HG03439 (cell line): ENCODE results near the gene HASPIN.
"Not testable (repeated sequence)": the region's sequence is repeated elsewhere in the genome, so short reads cannot be mapped to it uniquely, and the experiment has no call there.

ENCODE experiments used
- ATAC-seq: cut with Tn5 transposase; IDR thresholded peaks from one replicate; pipeline ENCODE4 v1.9.1; 2021; ENCODE audit warnings: mild to moderate bottlenecking, moderate library complexity; ENCODE audit not compliant: unreplicated experiment

The HASPIN gene

DNA sequence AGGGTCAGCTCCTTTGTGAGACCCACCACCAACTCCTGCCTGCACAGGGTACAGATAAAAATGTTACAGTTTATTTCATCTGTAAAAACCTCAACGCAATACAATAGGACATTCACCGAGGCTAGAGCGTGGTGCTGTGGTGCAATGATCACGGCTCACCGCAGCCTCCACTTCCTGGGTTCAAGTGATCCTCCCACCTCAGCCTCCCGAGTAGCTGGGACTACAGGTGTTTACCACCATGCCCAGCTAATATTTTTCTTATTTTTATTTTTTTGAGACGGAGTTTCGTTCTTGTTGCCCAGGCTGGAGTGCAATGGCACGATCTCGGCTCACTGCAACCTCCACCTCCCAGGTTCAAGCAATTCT, 11.2 kb downstream of the HASPIN start:
- ATAC-seq: not testable (repeated sequence)

DNA sequence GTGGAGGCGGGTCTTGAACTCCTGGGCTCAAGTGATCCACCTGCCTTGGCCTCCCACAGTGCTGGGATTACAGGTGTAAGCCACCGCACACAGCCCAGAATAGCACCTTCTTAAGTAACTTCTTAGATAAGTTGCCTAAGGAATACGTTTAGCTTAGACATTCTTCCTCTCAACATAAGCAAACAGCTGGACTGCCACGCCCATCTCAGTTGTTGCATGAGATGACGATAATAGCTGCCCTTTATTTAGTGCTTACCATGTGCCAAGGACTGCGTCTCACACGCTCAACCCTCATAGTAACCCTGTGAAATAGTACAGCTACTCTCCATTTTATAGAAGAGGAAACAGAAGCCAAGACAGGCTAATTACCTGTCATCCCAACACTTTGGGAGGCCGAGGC, 11.8 kb downstream of the HASPIN start:
- ATAC-seq: no peak

DNA sequence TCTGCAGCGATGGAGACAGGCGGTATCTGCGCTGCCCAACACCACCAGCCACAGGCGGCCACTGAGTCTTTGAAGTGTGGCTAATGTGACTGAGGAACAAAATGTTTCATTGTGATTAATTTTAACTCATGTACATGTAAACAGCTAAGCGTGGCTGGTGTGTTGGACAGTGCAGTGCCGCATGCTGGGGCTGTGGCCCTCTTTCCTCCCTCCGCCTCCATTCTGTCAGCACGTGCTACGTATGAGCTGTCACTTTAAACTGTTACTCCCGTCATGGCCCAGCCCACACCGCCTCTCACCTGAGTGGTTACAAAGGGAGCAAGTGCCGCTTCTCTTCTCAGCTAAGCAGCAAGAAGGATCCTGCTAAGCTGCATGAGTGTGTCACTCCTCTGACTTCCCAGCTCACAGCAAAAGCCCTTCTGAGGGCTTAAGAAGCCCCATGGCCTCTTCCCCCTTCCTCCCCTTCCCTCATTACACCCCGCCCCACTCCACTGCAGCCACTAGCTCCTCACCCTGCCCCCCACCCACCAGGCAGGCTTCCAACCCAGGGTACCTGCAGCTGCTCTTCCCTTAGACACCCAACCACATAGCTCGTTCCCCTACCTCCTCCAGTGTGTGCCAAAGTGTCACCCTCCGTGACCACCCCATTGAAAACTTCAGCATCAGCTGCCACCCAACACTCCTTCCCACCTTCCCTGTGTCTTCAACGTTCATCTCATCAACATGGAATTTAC, 15.0 kb downstream of the HASPIN start:
- no peak for ATAC-seq

DNA sequence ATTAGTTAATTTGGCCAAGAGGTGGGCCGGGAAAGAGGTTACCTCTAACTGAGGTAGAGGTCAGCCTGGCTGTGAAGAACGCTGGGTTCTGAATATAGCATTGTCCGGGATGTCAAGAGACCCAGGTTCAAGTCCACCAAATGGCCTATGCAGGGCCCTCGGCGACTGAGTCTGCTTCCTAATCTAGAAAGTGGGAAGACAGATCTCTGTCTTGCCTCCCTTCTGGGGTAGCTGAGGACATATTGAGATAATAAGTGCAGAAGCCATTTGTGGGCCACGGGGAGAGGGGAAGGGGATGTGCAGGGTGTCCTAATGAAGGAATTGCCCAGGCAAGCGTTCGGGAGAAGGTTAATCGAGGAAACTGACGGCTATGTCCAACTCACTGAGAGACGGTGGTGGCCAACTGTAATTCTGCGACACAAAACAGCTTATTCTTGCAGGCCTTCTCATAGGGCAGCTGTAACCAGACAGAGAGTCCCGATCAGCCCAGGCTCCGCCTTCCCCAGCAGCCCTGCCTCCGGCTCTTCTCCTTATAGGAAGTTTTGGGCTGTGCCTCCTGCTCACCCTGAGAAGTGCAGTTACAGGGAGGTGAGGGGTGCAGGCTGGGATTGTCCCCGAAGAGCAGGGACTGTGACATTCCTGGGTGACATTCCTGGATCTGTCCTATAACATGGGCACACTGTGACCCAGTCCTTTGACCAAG, 15.9 kb downstream of the HASPIN start:
- ATAC-seq: no peak

DNA sequence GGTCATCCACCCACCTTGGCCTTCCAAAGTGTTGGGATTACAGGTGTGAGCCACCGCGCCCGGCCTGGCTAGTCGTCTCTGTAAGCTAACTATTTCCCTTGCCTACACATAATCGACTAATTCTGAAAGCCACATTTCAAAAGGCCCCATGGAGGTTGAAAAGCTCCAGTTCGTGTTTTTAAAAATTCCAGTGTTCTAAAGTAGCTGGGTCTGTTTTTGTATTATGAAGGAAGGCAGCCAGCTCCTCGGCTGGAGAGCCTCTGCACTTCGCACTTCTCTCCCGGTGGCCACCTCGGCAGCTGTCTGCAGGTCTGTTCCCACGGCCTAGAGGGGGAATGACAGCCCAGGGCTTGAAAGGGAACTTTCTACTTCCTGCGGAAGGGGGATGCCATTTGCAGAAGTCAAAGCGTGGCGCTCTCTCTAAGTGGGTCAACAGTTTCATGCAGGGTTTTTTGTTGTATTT, 16.9 kb downstream of the HASPIN start:
- no peak for ATAC-seq

DNA sequence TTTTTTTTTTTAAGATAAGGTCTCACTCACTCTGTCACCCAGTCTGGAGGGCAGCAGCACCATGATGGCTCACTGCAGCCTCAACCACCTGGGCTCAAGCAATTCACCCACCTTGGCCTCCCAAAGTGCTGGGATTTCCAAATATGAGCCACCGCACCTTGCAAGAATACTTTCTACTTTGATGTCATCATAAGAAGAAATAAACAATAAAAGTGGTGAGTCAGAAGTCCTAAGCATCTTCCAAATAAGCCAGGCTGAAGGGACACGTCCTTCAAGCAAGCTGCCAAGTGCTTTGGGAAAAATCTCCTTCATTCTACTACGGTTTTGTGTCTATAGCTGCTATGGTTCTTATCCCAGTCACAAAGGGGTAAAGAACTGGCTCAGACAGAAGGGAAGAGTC, 20.3 kb downstream of the HASPIN start:
- ATAC-seq: no peak

DNA sequence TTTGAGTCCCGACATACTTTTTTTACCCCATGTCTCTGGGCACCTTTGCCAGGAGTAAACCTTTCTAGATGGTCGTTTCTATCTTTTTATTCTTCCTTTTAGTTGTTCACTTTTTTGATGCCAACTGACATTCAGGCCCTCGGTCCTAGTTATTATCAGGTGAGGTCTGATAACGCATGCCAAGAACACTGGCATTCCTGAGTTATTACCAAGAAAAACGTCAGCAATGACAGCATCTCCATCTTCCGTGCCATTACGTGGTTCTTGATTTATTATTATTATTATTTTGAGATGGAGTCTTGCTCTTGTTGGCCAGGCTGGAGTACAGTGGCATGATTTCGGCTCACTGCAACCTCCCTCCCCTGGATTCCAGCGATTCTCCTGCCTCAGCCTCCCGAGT, 21.4 kb downstream of the HASPIN start:
- no peak for ATAC-seq

DNA sequence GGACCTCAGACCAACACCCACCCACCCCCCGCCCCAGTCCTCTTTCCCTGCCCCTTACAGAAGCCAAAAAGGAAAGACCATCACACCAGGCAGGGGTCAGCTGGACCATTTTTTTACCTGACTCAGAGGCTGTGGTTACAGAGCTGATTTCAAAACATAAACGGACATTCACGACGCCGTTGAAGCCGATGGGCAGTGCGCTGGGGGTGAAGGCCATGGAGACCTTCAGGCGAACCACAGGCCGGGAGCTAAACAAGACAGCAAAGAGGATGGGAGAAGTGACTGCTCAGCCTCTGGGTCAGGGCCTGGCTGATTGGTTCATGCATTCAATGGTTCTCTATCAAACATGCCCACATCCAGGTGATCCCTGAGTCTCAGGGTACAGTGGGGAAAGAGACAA, 24.1 kb downstream of the HASPIN start:
- ATAC-seq: no peak

DNA sequence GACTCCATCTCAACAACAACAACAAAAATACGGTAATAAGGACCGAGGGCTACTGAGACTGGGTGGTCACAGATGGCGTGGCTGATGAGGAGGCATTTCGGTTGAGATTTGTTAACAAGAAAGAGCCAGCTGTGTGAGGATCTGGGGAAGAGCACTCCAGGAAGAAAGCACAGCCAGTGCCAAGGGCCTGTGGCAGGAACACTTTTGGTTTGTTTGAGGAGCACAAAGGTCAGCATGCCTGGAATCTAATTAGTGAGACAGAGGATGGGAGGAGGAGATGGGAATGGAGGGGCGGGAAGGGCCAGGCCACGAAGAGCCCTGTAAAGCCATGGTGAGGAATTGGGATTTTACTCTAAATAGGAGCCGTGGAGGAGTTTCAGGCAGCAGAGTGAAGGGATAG, 24.9 kb downstream of the HASPIN start:
- ATAC-seq: no peak

DNA sequence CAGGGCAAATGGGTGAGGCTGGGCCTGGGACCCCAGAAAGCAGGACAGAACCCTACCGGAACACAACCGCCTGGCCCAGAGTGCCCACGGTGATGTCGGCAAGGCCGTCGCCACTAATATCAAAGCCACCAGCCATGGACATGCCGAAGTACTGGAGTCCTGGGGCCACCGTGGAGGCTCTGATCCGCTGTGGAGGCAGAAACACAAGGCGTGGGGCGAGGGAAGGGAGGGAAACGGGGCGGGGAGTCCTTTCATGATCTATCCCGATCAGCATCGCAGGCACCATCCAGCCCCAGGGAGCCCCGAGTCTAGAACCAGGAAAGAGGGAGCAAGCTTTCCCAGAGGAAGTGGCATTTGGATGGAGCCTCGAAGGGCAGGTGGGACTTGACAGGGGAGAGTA, 26.6 kb downstream of the HASPIN start:
- ATAC-seq: no peak

DNA sequence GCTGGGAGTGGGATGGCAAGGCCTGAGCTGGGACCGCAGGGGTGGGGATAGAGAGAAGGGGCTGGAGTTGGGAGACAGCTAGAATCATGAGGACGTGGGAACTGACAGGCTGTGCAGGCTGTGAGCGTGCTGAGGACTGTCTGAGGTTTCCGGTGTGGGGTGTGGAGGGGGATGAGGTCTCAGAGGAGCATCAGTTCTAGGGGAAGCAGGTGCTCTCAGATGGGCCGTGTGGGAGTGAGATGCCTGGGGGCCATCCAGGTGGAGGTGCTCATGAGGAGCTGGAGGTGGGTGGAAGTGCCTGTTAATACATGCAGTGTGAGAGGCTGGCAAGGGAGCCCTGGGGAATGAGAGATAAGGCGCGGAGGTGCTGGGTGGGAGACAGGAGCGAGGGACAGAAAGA, 27.2 kb downstream of the HASPIN start:
- no peak for ATAC-seq

DNA sequence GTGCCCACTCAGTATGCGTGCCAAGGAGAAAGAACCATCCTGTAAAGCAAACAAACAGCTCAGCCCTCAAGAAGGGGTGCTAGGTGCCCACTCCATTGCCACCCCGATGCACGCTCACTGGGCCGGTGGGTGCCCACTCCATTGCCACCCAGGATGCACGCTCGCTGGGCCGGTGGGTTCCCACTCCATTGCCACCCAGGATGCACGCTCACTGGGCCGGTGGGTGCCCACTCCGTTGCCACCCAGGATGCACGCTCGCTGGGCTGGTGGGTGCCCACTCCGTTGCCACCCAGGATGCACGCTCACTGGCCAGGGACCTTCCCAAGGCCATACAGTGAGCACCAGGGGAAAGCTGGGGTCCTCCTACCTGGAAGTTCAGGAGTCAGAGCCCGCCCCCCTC, 28.1 kb downstream of the HASPIN start:
- ATAC-seq: no peak

DNA sequence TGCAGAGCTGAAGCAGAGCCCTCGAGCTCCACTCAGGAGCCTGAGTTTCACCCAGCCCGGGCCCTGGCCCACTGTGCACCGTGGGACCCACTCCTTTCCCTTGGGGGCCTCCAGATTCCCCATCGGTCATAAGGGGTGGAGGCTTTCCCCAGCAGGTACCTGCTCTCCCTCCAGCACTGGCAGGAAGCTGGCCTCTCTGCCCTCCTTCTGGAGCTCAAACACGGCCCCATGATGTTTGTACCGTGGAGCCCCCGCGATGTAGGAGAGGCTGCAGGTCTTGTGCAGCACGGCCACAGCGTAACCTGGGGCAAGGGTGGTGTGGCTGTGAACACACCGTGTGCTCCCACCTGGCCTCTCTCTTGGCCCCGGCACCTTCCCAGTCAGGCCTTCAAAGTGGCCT, 29.9 kb downstream of the HASPIN start:
- no peak for ATAC-seq

DNA sequence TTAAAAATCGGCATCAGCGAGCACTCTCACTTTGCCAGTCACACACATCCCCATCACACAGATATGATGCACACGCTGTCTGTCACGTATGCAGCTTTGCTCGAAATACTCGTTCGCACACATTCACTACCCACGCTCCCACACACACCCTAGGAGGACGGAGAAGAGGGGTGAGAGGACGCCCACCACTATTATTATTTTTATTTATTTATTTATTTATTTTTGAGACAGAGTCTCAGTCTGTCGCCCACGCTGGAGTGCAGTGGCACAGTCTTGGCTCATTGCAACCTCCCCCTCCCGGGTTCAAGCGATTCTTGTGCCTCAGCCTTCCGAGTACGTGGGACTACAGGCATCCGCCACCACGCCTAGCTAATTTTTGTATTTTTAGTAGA, 30.4 kb downstream of the HASPIN start:
- no peak for ATAC-seq

DNA sequence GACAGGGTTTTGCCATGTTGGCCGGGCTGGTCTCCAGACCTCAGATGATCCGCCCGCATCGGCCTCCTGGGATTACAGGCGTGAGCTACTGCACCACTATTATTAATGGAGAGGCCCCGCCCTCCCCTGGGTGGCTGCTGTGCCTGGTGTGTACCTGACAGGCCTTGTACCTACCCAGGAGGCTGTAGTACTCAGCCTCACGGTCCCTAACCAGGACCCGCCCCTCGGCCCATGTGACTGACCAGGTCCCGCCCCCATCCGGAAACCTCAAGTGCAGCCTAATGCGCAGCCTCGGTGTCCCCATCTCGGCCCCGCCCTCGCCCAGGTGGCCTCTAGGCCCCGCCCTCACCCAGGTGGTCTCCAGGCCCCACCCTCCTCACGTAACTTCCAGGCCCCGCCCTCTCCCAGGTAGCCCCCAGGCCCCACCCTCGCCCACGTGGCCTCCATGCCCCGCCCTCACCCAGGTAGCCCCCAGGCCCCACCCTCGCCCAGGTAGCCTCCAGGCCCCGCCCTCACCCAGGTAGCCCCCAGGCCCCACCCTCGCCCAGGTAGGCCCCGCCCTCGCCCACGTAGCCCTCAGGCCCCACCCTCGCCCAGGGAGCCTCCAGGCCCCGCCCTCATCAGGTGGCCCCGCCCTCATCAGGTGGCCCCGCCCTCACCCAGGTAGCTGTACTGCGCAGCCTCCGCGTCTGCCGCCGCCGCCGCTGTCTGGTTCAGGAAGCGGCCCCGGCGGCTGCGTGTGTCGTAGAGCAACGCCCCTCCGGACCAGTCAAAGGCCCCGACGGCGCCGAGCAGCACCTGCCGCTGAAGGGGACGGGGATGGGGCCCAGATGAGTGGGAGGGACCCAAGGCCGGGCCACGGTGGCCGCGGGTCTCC, 31.0 kb downstream of the HASPIN start:
- no peak for ATAC-seq

DNA sequence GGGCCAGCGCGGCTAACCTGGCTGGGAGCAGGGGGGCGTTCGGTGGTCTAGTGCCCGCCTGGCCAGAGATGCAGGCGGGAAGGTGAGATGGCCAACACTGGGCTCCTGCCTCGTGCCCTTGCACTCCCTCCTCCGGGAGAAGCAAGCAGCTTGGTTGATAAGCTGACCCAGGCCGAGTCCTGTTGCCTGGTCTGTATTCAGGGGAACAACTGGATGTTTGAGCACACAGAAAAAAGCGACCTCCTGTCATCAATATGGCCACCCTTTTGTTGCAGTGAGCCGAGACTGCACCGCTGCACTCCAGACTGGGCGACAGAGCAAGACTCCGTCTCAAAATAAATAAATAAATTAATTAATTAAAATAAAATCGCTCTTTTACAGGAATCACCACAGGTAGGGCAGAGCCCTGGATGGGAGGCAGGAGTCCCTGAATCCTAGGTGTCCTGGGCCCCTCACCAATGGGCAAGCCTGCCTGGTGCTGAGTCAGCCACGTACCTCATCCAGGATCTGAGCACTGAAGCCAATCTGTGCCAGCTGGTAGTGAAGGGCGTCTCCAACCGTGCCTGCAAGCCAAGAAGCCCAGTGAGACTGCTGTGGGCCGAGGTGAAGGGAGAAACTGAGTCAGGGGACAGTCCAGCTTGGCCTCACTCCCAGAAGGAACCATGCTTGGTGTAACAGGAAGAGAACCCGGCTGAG, 31.8 kb downstream of the HASPIN start:
- ATAC-seq: no peak

DNA sequence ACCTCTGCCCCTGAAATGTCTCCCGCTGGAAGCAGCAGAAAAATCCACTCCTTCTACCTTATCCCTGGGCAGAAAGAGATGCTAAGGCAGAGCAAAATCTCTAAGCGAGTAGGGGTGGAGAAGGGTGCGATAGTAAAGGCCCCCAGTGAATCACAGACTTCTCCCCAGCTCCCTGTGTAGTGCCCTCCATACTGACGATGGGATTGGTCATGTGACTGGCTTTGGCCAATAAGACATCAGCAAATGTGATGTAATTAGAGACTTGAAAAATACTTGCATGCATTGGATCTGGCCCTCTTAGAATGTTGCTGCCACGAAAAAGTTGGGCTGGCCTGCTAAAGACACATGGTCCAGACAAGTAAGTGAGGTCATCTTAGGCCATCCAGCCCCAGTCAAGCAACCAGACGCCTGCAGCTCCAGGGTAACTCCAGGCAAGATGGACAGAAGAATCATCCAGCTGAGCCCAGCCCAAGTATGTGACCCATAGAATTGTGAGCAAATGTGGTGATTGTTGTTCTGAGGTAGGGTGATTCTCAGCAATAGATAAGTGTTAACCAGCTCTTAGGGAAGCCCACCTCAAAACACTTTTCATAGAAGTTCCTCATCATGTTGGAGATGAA, 36.0 kb downstream of the HASPIN start:
- ATAC-seq: no peak

DNA sequence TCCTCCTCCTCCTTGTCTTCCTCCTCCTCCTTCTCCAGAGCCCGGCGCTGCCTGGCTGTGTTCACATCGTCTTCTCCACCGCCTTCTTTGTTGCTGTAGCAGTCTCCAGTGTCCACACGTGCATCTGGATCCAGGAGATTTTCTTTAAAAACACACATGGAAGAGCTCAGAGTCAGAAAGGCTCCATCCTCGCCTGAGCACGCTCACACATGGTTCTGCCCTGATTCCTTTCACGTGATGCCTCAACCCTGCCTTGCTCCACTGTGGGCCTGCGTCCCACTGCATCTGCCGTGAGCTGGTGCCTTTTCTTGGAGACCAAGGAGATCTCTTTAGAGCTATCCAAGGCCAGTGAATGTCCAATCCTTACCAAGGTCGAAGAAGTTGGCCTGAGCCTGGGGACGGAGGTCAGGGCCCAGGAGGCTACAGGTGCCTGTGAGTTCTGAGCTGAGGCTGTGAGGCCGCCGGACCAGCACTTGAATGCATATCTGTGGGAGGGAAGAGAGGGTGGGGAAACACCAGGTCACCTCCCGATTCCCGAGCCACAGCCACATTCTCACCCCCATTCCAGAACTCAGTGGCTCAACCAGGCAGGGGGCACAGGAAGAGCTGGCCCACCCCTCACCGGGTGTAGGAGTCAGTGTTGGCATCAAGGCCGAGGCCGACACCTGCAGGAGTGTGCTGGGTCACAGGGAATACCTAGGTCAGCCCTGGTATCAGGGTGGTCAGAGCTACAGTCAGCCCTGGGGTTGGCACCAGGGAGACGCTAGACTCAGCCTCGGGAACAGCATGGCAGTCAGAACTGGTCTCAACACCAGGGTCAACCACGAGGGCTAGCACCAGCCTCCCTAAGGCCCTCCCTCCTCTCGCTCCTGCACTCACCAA, 37.6 kb downstream of the HASPIN start:
- no peak for ATAC-seq

DNA sequence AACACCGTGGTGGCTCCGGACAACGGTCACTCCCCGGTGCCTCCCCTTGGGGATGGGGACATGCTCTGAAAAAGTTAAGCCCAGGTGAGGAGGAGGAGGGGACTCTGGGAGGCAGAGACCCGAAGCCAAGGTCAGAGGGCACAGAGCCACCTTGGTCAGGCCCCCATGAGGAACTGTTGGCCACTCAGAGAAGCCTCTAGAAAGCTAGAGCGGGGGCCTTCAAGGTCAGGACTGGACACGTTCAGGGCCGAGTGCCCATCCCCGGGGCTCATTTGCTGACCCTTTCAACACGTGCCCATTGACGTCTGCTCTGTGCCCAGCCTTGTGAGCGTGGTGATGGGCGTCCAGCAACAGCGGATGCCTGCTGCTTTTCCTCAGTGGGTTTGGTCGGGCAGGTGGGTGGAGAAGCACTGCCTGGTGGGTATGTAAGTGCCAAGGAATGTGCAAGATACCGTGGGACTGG, 38.2 kb downstream of the HASPIN start:
- ATAC-seq: no peak
